GM18499 (cell line): ENCODE data around the gene CHRM2.

Experiments
- ATAC-seq: cut with Tn5 transposase; IDR thresholded peaks from one replicate; pipeline ENCODE4 v1.9.1; 2021; ENCODE audit warnings: moderate number of reproducible peaks; ENCODE audit not compliant: insufficient read depth, unreplicated experiment

The CHRM2 gene

GRCh38 chr7:137015015-137015414 is 146.6 kb downstream of the CHRM2 start:
- no peak for ATAC-seq

- no peak for ATAC-seq
These were observed 148.8 kb downstream of the CHRM2 start for GRCh38 chr7:137017221-137017620.

- ATAC-seq = no peak
These were observed 150.0 kb downstream of the CHRM2 start for GRCh38 chr7:137018468-137018867.

- ATAC-seq = no peak
These were observed 151.9 kb downstream of the CHRM2 start for GRCh38 chr7:137020351-137020750.

- no peak for ATAC-seq
These were observed 157.2 kb downstream of the CHRM2 start for GRCh38 chr7:137025469-137026175.

GRCh38 chr7:137026176-137026500 is 157.7 kb downstream of the CHRM2 start:
- ATAC-seq = no peak

- no peak for ATAC-seq
These were observed 164.0 kb downstream of the CHRM2 start for GRCh38 chr7:137032436-137032835.

GRCh38 chr7:137036768-137037167 is 168.3 kb downstream of the CHRM2 start:
- ATAC-seq = no peak

- ATAC-seq = no peak
These were observed 170.3 kb downstream of the CHRM2 start for GRCh38 chr7:137038706-137039105.

GRCh38 chr7:137040745-137041144 is 172.3 kb downstream of the CHRM2 start:
- no peak for ATAC-seq

GRCh38 chr7:137045573-137045972 is 177.1 kb downstream of the CHRM2 start:
- ATAC-seq = no peak

- ATAC-seq = no peak
These were observed 201.0 kb downstream of the CHRM2 start for GRCh38 chr7:137069249-137069963.
